IMR-90 (cell line): ENCODE measurements around the gene CALML4. TPM values are rescaled to one million over a fixed set of nuclear protein-coding genes. Genes with fewer than 3 reads are reported as not detected.

Experiments used
- ATAC-seq: fragments of 200-7000 bp; cut with Tn5 transposase; 2 replicates; pipeline ENCODE4 v1.9.1; 2020; ENCODE audit warnings: low read depth, mild to moderate bottlenecking, moderate library complexity
- Bru-seq: library from RNA; stranded (reverse); fragments of 400-500 nt; gene quantifications from one replicate; lab custom pipeline; 2021; lab: Mats Ljungman, UMichigan
- BruChase-seq, 2 experiments: library from RNA; stranded (reverse); fragments of 400-500 nt; gene quantifications; one replicate each; lab custom pipeline; 2021; lab: Mats Ljungman, UMichigan
- BruUV-seq: library from RNA; stranded (reverse); fragments of 400-500 nt; replicated peaks from 2 replicates; lab custom pipeline; 2021; lab: Mats Ljungman, UMichigan
- CTCF ChIA-PET: fragments of 300-600 bp; formaldehyde crosslinking; extraction: SDS; loops from one replicate; lab custom pipeline; 2021; ENCODE audit warnings: antibody characterized with exemption; lab: Yijun Ruan, JAX
- POLR2A ChIA-PET: fragments of 300-600 bp; sonication (Branson Sonifier 250); formaldehyde crosslinking; loops from one replicate; lab custom pipeline; 2022; ENCODE audit warnings: antibody characterized with exemption; ENCODE audit not compliant: unreplicated experiment; lab: Charles Lee
- DNase-seq: peaks from one replicate; pipeline ENCODE4 v3.0.0; 2013
- H2AFZ ChIP-seq: replicated peaks from 2 replicates; pipeline ENCODE3; 2013; ENCODE audit warnings: low read length, mild to moderate bottlenecking; ENCODE audit not compliant: poor library complexity
- H2AK5ac ChIP-seq: 2 replicates; pipeline ENCODE4 v1.6.1; 2013; ENCODE audit warnings: low read depth, low read length, inconsistent platforms
- H2AK9ac ChIP-seq: replicated peaks from 2 replicates; pipeline ENCODE3; 2013; ENCODE audit warnings: mild to moderate bottlenecking, low read depth, low read length, moderate library complexity; ENCODE audit not compliant: poor library complexity
- H2BK120ac ChIP-seq: 2 replicates; pipeline ENCODE4 v1.6.1; 2013; ENCODE audit warnings: low read depth, low read length, inconsistent platforms
- H2BK15ac ChIP-seq: 3 replicates; pipeline ENCODE4 v1.6.1; 2013; ENCODE audit warnings: low read depth, low read length, inconsistent platforms
- H2BK20ac ChIP-seq: 2 replicates; pipeline ENCODE4 v1.6.1; 2013; ENCODE audit warnings: low read depth, mild to moderate bottlenecking, inconsistent platforms, low read length, moderate library complexity
- H2BK5ac ChIP-seq: 2 replicates; pipeline ENCODE4 v1.6.1; 2013; ENCODE audit warnings: mild to moderate bottlenecking, low read depth, low read length, inconsistent platforms; ENCODE audit not compliant: poor library complexity, severe bottlenecking
- H3K14ac ChIP-seq: replicated peaks from 2 replicates; pipeline ENCODE4 v1.6.1; 2013; ENCODE audit warnings: low read depth, low read length, inconsistent platforms
- H3K18ac ChIP-seq: 2 replicates; pipeline ENCODE4 v1.6.1; 2013; ENCODE audit warnings: low read depth, low read length, control low read depth
- H3K23ac ChIP-seq: 2 replicates; pipeline ENCODE4 v1.6.1; 2013; ENCODE audit warnings: low read depth, low read length, inconsistent platforms
- H3K27ac ChIP-seq: 2 replicates; pipeline ENCODE4 v1.5.1; 2013; ENCODE audit warnings: mild to moderate bottlenecking, control low read depth, low read length; ENCODE audit not compliant: insufficient read depth
- H3K27me3 ChIP-seq: 2 replicates; pipeline ENCODE4 v1.6.1; 2013; ENCODE audit warnings: low read length; ENCODE audit not compliant: control insufficient read depth, insufficient read depth
- H3K36me3 ChIP-seq: 2 replicates; pipeline ENCODE4 v1.6.1; 2013; ENCODE audit warnings: low read length, mixed read lengths; ENCODE audit not compliant: control insufficient read depth, insufficient read depth
- H3K4ac ChIP-seq: 2 replicates; pipeline ENCODE4 v1.6.1; 2013; ENCODE audit warnings: low read depth, low read length, inconsistent platforms
- H3K4me1 ChIP-seq: 2 replicates; pipeline ENCODE4 v1.6.1; 2013; ENCODE audit warnings: low read length, mixed read lengths; ENCODE audit not compliant: control insufficient read depth, insufficient read depth
- H3K4me2 ChIP-seq: 2 replicates; pipeline ENCODE4 v1.6.1; 2013; ENCODE audit warnings: low read depth, mild to moderate bottlenecking, control low read depth, low read length, moderate library complexity
- H3K4me3 ChIP-seq: 2 replicates; pipeline ENCODE4 v1.5.1; 2013; ENCODE audit warnings: low read depth, mild to moderate bottlenecking, control low read depth, low read length, moderate library complexity; ENCODE audit not compliant: insufficient read depth
- H3K56ac ChIP-seq: 2 replicates; pipeline ENCODE4 v1.6.1; 2013; ENCODE audit warnings: low read length, inconsistent platforms; ENCODE audit not compliant: insufficient read depth; ENCODE audit errors: extremely low read depth
- H3K79me1 ChIP-seq, 2 experiments: 2 replicates each; pipeline ENCODE4 v1.6.1; 2013; ENCODE audit warnings: low read length in 2 of 2, inconsistent platforms in 1 of 2, low read depth in 1 of 2
- H3K9ac ChIP-seq: 2 replicates; pipeline ENCODE4 v1.6.1; 2013; ENCODE audit warnings: low read depth, low read length, control low read depth
- H3K9me1 ChIP-seq: 2 replicates; pipeline ENCODE4 v1.6.1; 2013; ENCODE audit warnings: low read length, inconsistent platforms; ENCODE audit not compliant: insufficient read depth
- H3K9me3 ChIP-seq: 2 replicates; pipeline ENCODE4 v1.6.1; 2013; ENCODE audit warnings: low read length; ENCODE audit not compliant: control insufficient read depth, insufficient read depth
- H4K20me1 ChIP-seq: 2 replicates; pipeline ENCODE4 v1.6.1; 2013; ENCODE audit warnings: low read length, inconsistent platforms; ENCODE audit not compliant: insufficient read depth
- H4K5ac ChIP-seq: 2 replicates; pipeline ENCODE4 v1.6.1; 2013; ENCODE audit warnings: mild to moderate bottlenecking, low read depth, low read length, control low read depth
- H4K8ac ChIP-seq, 2 experiments: 2 replicates each; pipeline ENCODE4 v1.6.1; 2013; ENCODE audit warnings: low read depth in 2 of 2, low read length in 2 of 2, control low read depth in 1 of 2, inconsistent platforms in 1 of 2
- H4K91ac ChIP-seq: 2 replicates; pipeline ENCODE4 v1.6.1; 2013; ENCODE audit warnings: low read depth, low read length, inconsistent platforms; ENCODE audit not compliant: insufficient read depth
- BHLHE40 ChIP-seq: fragments of 150-350 bp; IDR thresholded peaks from 2 replicates; pipeline ENCODE4 v1.6.1; 2016; ENCODE audit warnings: mild to moderate bottlenecking, low read depth, low read length
- CEBPB ChIP-seq: IDR thresholded peaks from 2 replicates; pipeline ENCODE4 v1.6.1; 2012; ENCODE audit warnings: low read depth, low read length, improper control_type of control experiment
- CHD1 ChIP-seq: IDR thresholded peaks from 2 replicates; pipeline ENCODE4 v1.6.1; 2012; ENCODE audit warnings: low read depth, low read length, improper control_type of control experiment
- CTCF ChIP-seq: conservative IDR thresholded peaks from 2 replicates; pipeline ENCODE4 v1.5.1; 2012; ENCODE audit warnings: mild to moderate bottlenecking, low read depth, low read length, improper control_type of control experiment
- ELK1 ChIP-seq: fragments of 150-350 bp; IDR thresholded peaks from 2 replicates; pipeline ENCODE4 v1.6.1; 2016; ENCODE audit warnings: low read depth, mild to moderate bottlenecking, low read length, moderate library complexity, borderline replicate concordance
- FOS ChIP-seq: fragments of 150-350 bp; IDR thresholded peaks from 2 replicates; pipeline ENCODE4 v1.6.1; 2016; ENCODE audit warnings: low read depth, low read length
- MAFK ChIP-seq: IDR thresholded peaks from 2 replicates; pipeline ENCODE4 v1.6.1; 2012; ENCODE audit warnings: low read depth, low read length, improper control_type of control experiment
- MAZ ChIP-seq: IDR thresholded peaks from 2 replicates; pipeline ENCODE4 v1.6.1; 2012; ENCODE audit warnings: low read depth, mild to moderate bottlenecking, low read length, improper control_type of control experiment, moderate library complexity, borderline replicate concordance
- MXI1 ChIP-seq: IDR thresholded peaks from 2 replicates; pipeline ENCODE4 v1.6.1; 2012; ENCODE audit warnings: low read depth, mild to moderate bottlenecking, low read length, moderate library complexity, borderline replicate concordance
- NFE2L2 ChIP-seq: fragments of 150-350 bp; IDR thresholded peaks from 2 replicates; pipeline ENCODE4 v1.6.1; 2016; ENCODE audit warnings: low read depth, mild to moderate bottlenecking, low read length
- POLR2A ChIP-seq: IDR thresholded peaks from 2 replicates; pipeline ENCODE4 v1.6.1; 2012; ENCODE audit warnings: mild to moderate bottlenecking, low read depth, low read length
- RAD21 ChIP-seq: IDR thresholded peaks from 2 replicates; pipeline ENCODE4 v1.6.1; 2012; ENCODE audit warnings: low read length, improper control_type of control experiment
- RCOR1 ChIP-seq: IDR thresholded peaks from 2 replicates; pipeline ENCODE4 v1.6.1; 2012; ENCODE audit warnings: mild to moderate bottlenecking, low read length, improper control_type of control experiment; ENCODE audit not compliant: insufficient replicate concordance
- SMC3 ChIP-seq: fragments of 150-350 bp; IDR thresholded peaks from 2 replicates; pipeline ENCODE4 v1.6.1; 2016; ENCODE audit warnings: low read depth, mild to moderate bottlenecking, antibody characterized with exemption, low read length, moderate library complexity
- WGBS, 2 experiments: methylation state at CpG; one replicate each; pipeline versions ENCODE4 v1.1.5 to v1.1.7; 2013; ENCODE audit warnings: missing lambda C conversion rate in 2 of 2; ENCODE audit not compliant: insufficient read length in 1 of 2; ENCODE audit errors: extremely low coverage in 2 of 2; 5-methylcytosine and 5-hydroxymethylcytosine counted together
- dilution Hi-C: fragments of 300-500 bp; cut with HindIII; formaldehyde crosslinking; loops from one replicate; pipeline ENCODE4 v1.14.3; 2018; ENCODE audit warnings: low sequenced_read_pairs; ENCODE audit not compliant: unreplicated experiment
- in situ Hi-C: fragments of 300-500 bp; cut with MboI; formaldehyde crosslinking; loops from 3 replicates; pipeline ENCODE4 v1.14.3; 2019; ENCODE audit warnings: low sequenced_read_pairs, inconsistent platforms, mixed read lengths
- intact Hi-C: fragments of 100-400 bp; cut with micrococcal nuclease; formaldehyde crosslinking; loops from 2 replicates; pipeline ENCODE4 v1.10.0; 2022
- long read RNA-seq: library from polyadenylated mRNA; unstranded; transcript quantifications from one replicate; pipeline ENCODE4 v2.0.0, GENCODE V29; 2021; ENCODE audit not compliant: unreplicated experiment
- polyA plus RNA-seq, 3 experiments: library from polyadenylated mRNA; depleted of rRNA; stranded (reverse); fragments of >200 nt; gene quantifications; 2 replicates each; pipeline ENCODE4 v1.2.3, GENCODE V29; 2012; ENCODE audit warnings: low replicate concordance in 1 of 3
- total RNA-seq: library from RNA; depleted of rRNA; stranded (reverse); fragments of >200 nt; gene quantifications from 2 replicates; pipeline ENCODE4 v1.2.3, GENCODE V29; 2012; rRNA removed

The CALML4 gene
- total RNA-seq (0.36 and 0.56 TPM in 2 replicates), polyA plus RNA-seq (2012; rRNA removed) (0.89 and 1.3 TPM in 2 replicates), Bru-seq, nascent RNA (percentile 59 among the genes with signal in this experiment), BruChase-seq, experiment 1, labeled RNA remaining after a 6-hour chase (percentile 61 among the genes with signal in this experiment), BruChase-seq, experiment 2, labeled RNA remaining after a 2-hour chase (percentile 80 among the genes with signal in this experiment)
- 0.25 and 0.43 TPM in 2 replicates for polyA plus RNA-seq (2012; cell fraction: cytosol; rRNA removed)
- polyA plus RNA-seq (2012; cell fraction: nucleus; rRNA removed; ENCODE audit: low replicate concordance) = 2.5 and 7.9 TPM in 2 replicates
- long read RNA-seq, partial matches to known transcripts = 0 of 2 reads
- long read RNA-seq, other reads (novel, unspliced or antisense) = 2 of 2 reads

- H4K20me1 ChIP-seq = 0 out of 2 replicates have a peak, but pooled peaks cover 5% of the 10 kb centered on the region
- peaks cover 4 to 18% of the 10 kb centered on the region in 2 experiments; a peak in 2 of 4 replicates for H3K79me1 ChIP-seq
- no peak within 1 kb of the TSS for H3K14ac ChIP-seq
- H2AK5ac ChIP-seq = no peak within 1 kb of the TSS
- POLR2A ChIA-PET = no interaction called here
- BruUV-seq = no TSS peak
- H3K23ac ChIP-seq = no peak within 1 kb of the TSS
- H3K9ac ChIP-seq = no peak within 1 kb of the TSS
- no peak within 1 kb of the TSS for H4K8ac ChIP-seq
- no peak within 1 kb of the TSS for H3K56ac ChIP-seq
- no peak within 1 kb of the TSS for H3K4me3 ChIP-seq
- no peak within 1 kb of the TSS for H3K4ac ChIP-seq
- peak within 1 kb of the TSS; percentile 9 for H2AFZ ChIP-seq
- H3K9me1 ChIP-seq = no peaks in the 10 kb centered on the region; the same call in 1 of the 2 replicates
- no peak within 1 kb of the TSS for H4K5ac ChIP-seq
- in situ Hi-C loops (no loop called here), intact Hi-C loops (no loop called here), dilution Hi-C loops (no loop called here)
- H2AK9ac ChIP-seq = no peak within 1 kb of the TSS
- peaks cover 3% of the 10 kb centered on the region; the same call in 1 of the 2 replicates for H3K4me1 ChIP-seq
- no peak within 1 kb of the TSS for H2BK5ac ChIP-seq
- H3K36me3 ChIP-seq = 0 out of 2 replicates have a peak, but pooled peaks cover 2% of the 10 kb centered on the region
- H2BK15ac ChIP-seq = no peak within 1 kb of the TSS
- WGBS, 2 experiments = 32% methylated on average over 5 of the region's 16 CpGs; no CpG with 5 or more reads in 1 of the 2 experiments
- CTCF ChIA-PET = no interaction called here
- no peak within 1 kb of the TSS for H2BK120ac ChIP-seq
- no peaks in the 10 kb centered on the region for H3K9me3 ChIP-seq
- H3K27ac ChIP-seq = no peak within 1 kb of the TSS
- no peak within 1 kb of the TSS for H3K18ac ChIP-seq
- H3K27me3 ChIP-seq = no peaks in the 10 kb centered on the region
- DNase-seq = no peak
- H4K91ac ChIP-seq = no peak within 1 kb of the TSS
- peak; percentile 22 for ATAC-seq
- no peak within 1 kb of the TSS for H2BK20ac ChIP-seq
- H3K4me2 ChIP-seq = no peak within 1 kb of the TSS
- no peak for TF ChIP-seq RAD21
- TF ChIP-seq CEBPB = no peak
- no peak for TF ChIP-seq CHD1
- TF ChIP-seq ELK1 = no peak
- TF ChIP-seq RCOR1 = no peak
- TF ChIP-seq SMC3 = no peak
- no peak for TF ChIP-seq CTCF
- no peak for TF ChIP-seq MAFK
- TF ChIP-seq BHLHE40 = no peak
- no peak for TF ChIP-seq MXI1
- no peak for TF ChIP-seq NFE2L2
- no peak for TF ChIP-seq MAZ
- TF ChIP-seq POLR2A = no peak
- TF ChIP-seq FOS = no peak
Measured at GRCh38 chr15:68204776-68205557, at the start of gene CALML4. TSS of gene CALML4 (minus strand) at chr15:68205332. CDS start at chr15:68205247, 85 bp downstream.
